ENCODE data around the gene BIN1.
A peak's percentile ranks its signal among the peaks of the same experiment; 100 is the strongest.
"Not testable (repeated sequence)": the region's sequence is repeated elsewhere in the genome, so short reads cannot be mapped to it uniquely, and the experiment has no call there.

BIN1 gene

DNA sequence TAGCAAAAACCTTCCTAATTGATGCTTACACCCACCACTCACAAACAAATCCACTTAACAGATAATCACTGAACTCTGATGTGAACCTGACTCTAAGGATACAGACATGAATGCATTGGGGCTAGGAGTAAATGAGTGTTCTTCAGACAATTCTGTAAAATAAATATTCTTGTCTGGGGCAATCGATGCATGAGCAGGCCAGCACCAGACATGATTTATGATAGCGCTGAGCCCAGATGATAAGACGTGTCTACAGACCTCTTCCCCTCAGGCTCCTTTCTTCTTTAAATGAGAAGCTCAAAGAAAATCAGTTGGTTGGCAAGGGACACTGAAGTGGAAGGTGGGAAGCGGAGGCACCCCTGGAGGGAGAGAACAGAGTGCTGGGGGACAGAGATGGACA is 27.3 kb upstream of the BIN1 start:
- DNase-seq = no peak

DNA sequence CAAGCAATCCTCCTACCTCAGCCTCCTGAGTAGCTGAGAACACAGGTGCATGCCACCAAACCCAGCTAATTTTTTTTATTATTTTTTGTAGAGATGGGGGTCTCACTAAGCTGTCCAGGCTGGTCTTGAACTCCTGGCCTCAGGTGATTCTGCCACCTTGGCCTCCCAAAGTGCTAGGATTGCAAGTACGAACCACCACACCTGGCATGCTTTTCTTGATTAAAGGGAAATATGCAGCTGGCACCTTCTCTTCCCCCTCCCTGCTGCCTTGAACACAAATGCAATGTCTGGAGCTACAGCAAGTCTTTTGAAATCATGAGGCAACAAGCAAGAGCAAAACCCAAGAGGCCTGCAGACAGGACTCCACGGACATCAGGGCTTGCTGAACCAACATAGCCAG is 26.8 kb upstream of the BIN1 start:
- DNase-seq = no peak

DNA sequence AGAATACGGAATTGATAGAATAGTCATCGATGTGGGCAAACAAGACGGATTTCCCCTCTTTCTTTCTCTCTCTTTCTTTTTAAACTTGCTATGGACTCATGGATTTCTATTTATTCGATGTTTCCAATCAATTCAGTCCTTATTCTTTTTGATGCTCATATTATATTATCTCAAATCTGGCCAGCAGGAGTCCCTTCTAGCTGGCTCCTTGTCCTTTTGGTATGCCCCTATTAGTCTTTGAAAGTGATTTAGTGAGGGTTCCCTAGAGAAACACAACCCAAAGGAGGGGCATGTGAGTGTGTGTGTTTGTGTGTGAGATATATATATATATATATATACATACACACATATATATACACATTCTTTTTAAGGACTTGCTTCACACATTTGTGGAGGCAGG is 23.5 kb upstream of the BIN1 start:
- no peak for DNase-seq

DNA sequence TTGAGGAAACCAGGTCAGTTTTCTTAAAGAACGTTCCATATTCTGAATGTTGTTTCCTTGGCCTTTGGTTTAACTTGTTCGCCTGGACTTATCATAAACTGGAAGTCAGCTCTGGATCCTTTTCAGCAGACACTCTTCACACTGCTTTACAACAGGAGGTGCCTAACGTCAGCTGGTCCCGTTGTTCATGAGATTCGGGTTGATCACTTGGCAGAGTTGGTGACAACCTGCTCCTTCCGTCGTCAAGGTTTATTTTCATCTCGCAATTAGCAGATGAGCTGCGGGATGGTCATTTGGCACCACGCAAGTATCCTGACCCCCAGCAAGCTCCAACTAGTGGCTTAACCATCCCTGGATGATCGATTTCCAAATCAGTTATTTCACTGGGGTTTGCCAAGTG is 23.0 kb upstream of the BIN1 start:
- DNase-seq = no peak

DNA sequence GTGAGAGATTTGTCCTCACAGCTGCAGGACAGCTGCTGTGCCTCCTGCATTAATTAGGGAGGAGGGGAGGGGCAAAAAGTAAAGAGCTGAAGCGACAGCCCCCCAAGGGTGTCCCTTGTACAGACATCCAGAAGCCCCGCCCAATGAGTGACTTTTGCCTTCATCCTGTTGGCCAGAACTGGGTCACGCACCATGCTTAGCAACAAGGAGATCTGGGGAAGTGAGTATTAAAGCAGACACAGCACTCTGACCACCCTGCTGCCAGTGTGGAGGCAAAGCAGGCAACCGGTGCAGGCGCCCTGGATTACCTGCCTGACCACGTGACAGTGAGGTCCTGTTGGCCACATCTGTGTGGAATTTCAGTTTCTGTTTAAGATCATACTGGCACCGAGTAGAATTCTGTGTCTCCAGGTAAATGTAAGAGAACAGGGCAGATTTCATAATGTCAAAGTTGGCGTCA is 21.5 kb upstream of the BIN1 start:
- DNase-seq = no peak

DNA sequence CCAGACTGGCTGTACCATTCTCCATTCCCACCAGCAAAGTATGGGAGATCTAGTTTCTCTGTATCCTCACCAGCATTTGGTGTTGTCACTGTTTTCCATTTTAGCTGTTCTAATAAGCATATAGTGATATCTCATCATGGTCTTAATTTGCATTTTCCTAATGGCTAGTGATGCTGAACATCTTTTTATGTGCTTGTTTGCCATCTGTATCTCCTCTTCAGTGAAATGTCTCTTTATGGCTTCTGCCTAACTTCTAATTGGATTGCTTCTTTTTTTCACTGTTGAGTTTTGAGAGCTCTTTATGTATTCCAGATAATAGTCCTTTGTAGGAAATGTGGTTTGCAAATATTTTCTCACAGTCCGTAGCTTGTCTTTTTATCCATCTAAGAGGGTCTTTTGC is 18.9 kb upstream of the BIN1 start:
- no peak for DNase-seq

DNA sequence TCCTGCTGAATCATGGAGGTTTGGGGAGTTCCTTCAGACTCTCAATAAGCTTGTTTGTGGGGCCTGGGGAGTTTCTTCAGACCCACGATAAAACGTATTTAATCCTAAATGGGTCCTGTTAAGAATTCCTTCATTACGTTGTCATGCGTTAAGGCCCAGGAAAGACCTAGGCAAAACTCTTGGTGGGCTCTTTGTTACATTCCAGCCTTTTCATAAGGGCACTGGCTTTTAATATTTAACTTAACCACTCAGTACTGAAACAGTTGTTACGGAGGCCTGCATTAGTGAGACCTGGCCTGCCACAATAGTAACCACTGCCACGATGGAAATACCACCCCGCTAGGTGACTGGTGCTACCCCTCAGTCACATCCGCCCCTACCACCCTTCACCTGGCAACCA is 17.5 kb upstream of the BIN1 start:
- no peak for DNase-seq

DNA sequence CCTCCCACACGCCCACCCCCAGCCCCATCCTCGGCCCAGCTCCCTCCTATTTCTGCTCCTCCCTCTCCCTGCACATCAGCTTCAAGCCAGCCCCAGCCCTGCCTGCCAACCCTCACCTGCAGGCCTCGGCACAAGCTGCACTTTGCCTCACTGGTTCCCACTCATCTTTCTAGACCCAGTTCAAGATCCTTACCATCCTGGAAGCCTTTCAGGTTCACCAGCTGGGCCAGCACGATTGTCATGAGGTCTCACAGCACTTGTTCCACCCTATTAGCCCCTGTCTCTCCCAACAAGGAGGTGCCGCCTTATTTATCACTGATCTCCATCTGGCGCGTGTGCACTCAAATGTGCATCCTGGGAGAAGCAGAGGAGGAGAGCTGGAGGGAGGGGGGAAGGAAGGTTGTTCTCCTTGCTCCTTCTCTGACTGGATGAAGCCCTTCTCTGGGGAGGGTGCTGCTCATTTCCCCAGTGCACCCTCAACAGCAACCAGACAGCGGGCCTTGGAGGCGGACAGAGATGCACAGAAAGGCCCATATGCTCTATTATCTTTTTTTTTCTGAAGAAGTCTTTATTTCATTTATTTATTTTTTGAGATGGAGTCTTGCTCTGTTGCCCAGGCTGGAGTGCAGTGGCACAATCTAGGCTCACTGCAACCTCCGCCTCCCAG is 15.5 kb upstream of the BIN1 start:
- DNase-seq = peak; percentile 18

DNA sequence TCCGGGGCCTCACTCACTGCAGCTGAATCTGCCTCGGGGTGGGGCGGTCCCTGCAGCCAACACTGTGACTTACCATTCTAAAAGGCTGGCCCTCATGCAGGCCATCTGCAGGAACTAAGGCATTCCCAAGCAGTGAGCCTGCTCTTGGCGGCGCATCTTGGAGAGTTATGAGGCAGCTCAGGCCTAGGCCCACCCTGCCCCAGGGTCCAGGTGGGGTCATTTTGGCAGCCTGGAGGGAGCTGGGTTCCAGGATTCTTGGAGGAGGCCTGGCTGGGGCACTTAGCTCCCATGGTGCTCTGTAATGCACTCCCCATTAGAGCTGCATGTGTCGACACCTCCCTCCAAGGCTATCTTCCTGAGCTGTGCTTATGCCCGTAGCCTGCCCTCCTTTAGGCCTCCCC is 14.8 kb upstream of the BIN1 start:
- no peak for DNase-seq

DNA sequence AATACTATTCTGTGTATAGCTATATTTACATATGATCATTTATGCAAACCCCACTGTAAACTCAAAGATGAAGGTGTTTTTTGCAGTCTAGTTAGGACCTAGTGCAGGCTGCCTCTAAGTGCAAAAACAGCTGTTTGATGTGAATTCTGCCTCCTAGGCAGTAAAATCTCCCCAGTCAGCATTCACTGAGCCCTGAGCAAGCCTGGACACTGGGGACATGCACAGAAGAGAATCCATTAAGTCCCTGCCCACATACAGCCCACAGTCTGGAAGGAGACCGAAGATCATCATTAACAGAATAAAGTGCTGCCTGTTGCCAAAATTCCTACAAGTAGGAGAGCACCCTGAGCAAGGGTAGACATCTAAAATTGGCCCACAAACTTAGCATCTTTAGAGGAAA is 14.4 kb upstream of the BIN1 start:
- no peak for DNase-seq

DNA sequence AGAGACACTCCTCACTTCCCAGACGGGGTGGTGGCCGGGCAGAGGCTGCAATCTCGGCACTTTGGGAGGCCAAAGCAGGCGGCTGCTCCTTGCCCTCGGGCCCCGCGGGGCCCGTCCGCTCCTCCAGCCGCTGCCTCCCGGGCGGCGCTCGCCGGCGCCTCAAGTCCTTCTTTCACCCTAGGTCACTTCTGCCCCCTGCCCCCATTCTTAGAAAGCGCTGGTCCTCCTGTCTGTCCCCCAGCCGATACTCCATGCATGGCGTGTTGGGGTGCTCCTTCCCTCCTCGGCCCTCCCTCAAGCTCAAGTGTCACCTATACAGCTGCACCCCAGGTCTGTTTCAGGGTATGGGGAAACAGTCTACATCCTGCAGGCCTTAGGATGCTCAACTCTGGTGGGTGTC is 13.5 kb upstream of the BIN1 start:
- DNase-seq = not testable (repeated sequence)

DNA sequence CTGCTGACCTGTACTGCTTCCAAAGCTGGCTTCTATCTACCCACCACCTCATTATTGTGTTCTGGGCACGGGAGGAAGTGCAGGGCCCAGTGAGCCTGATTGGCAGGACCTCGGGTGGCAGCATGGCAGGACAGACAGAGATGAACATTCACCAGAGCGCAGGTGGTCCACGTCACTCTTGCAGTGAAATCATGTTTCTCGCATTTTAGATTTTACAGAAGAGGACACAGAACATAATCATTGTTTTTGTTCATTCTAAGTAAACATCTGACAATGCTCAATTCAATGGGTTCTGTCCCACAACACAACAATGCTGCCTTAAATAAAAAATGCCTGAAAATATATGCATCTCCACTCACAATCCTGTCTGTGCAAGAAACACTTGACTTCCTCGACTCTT is 11.5 kb upstream of the BIN1 start:
- DNase-seq = no peak

DNA sequence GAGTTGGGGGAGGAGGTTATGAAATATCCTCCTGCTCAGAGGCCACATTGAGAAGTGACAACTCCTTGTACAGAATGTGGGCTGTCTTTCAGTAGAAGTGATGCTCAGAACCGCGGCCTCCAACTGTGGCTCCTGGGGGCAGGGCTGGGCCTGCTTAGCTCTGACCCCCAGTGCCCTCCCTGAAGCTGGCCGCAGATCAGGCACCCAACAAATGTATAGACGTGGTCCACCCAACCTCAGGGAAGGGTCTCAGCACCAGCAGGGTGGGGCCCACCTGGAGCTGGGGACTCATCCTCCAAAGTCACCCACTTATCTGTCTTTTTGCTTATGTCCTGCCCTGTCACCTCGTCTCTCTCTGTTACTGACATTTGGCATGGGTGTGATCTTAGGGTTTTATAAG is 11.1 kb upstream of the BIN1 start:
- no peak for DNase-seq

DNA sequence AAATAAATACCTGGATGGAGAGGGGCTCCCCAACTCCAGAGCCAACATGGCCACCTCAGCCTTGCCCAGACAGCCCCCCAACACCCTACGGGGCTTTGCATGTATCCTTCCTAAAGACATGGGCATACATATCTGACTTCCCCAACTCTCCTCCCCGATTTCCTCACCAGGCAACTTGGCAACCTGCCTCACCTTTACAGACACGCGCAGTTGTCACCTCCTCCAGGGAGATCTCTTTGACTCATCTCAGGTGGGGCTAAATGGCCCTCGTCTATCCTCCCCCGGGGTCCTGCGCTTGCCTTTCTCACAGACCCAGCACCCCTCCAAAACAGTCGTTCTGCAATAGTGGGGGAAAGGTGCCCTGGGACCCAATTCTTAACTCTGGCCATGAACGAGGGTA is 10.6 kb upstream of the BIN1 start:
- no peak for DNase-seq

DNA sequence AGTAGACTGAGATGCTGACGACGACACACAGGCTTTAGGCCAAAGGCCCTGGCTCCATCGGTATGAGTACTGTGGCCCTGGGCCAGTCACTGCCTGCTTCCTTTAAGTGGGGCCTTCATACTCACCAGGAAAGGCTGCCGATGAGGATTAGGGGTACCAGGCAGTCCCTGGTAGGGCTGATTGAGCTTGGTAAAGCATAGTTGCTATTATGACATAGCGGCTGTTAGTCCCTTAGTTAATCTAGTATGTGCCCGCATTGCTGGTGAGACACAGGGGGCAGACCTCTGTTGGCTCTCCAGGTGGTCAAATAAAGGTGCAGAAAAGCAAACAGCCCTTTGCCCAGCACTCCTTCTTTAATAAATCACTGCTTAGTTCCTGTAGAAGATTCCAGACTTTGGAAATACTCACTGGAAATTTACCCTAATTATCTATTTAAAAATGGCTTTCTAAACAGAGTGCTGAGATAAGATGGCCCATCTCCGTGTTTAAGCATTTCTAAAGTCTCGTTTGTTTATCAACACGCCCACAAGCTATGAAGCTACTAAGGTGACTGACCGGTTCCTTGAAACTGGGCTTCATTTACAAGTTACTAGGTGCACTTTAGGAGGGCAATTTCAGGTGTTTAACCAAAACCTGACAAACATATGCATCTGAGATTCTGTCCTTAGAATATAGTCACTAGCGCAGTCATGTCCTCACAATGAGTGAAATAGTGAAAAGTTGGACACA is 8.7 kb upstream of the BIN1 start:
- no peak for DNase-seq

DNA sequence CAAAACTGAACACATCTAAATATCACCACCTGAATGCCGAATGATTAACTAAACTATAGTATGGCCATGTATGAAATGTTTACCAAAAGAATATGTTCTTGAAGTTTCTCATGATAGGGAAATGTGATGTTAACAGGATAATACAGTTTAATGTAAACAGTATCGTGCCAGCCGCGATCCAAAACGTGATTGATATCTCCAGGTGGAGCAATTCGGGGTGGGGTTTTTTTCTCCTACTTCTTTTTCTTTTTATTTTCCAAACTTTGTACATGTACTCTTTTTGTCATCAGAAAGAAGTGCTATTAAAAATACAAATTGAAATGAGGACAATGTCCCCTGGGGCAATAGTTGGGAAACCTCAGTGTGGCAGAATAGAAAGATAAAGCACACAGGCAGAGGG is 4.0 kb upstream of the BIN1 start:
- DNase-seq = no peak

DNA sequence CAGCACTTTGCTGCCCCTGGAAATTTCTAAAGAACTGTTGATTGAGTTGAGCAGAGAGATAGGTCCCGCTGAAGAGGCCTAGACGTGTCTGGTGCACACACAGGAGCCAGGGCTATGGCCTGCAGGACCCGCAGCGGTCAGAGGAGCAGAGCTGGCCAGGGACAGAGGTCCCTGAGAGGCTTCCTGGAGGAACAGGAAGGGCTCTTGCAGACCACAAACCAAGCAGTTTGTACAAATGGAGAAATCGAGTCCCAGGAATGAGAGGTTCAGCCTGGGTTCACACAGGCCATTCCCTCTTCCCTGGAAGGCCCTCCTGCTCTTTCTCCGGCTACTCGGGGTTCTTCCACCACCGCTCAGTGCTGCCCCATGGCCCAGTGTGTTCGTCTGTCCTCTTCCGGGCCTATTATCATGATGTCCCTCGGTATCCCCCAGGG is 1.2 kb upstream of the BIN1 start:
- DNase-seq = no peak

DNA sequence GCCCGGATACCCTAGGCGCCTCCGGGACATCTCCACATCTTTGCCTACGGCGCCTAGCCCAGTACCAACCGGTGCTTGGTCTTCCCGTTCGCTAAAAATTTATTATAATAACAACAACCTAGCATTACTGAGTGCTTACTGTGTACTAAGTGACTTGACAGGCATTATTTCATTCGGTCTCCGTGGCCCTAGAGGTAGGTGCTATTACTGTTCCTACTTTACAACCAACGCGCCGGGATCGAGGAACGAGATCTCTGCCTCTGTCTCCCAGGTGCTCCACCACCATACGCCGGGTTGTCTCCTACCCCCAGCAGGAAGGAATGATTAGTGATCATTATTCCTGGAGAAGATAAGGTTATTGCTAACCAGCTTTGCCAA is 657 bp upstream of the BIN1 start:
- DNase-seq = peak; percentile 56

DNA sequence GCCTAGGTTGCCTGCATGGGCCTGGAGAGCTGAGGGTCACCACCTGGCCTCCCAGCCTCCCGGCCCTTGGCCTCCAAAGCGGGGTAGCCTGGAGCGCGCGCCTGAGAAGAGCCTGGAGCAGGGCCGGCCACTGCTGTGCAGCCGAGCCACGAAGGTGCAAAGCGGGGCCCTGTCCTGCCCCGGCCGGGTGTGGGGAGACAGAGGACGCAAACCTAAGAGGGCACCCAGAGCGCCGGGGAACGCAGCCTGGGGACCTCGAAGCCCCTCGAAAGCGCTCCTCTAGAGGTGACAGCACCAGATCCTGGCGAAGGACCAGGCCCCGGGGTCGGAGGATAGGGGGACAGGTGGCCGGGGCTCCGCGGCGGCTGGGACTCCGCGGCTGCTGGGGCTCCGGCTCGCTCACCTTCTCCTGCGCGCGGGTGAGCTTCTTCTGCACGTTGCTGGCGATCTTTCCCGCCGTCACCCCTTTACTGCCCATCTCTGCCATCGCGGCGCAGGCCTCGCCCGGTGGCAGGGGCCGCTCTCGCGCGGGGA is 430 bp downstream of the BIN1 start:
- DNase-seq = no peak

DNA sequence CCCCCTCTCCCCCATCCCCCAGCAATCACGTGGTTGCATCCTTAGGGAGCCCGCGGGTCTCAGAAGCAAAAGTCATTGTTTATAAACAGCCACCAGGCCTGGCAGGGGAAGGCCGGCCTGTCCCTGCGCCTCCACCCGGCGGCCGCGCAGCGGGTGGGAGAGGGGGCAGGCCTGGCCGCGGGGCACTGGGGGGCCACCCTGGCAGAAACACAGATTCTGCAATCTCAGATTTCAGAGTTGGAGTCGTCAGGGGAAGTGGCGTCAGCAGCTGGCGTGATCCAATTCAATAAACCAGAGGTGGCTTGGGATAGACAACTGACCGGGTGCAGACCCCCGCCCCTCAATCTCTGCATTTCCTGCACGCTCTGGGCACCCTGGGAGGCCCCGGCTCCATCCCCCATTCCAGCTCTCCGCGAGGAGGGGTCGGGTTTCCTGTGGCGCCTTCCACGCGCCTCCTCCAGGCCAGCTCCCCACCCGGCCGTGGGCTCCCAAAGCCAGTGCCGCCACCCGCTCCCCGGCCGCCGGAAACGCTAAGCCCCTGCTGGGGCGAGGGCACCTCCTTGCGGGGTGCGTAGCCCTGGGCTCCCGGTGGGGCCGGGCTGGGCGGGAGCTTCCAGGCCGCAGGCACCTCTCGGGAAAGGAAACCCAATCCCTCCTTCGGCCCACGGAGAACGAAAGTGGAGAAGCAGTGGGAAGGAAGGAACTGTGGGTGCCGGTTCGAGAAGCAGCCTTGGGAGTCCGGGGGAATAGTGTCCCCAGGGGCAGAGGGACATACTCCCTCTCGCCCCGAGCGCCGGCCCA is 1.1 kb downstream of the BIN1 start:
- DNase-seq = no peak

DNA sequence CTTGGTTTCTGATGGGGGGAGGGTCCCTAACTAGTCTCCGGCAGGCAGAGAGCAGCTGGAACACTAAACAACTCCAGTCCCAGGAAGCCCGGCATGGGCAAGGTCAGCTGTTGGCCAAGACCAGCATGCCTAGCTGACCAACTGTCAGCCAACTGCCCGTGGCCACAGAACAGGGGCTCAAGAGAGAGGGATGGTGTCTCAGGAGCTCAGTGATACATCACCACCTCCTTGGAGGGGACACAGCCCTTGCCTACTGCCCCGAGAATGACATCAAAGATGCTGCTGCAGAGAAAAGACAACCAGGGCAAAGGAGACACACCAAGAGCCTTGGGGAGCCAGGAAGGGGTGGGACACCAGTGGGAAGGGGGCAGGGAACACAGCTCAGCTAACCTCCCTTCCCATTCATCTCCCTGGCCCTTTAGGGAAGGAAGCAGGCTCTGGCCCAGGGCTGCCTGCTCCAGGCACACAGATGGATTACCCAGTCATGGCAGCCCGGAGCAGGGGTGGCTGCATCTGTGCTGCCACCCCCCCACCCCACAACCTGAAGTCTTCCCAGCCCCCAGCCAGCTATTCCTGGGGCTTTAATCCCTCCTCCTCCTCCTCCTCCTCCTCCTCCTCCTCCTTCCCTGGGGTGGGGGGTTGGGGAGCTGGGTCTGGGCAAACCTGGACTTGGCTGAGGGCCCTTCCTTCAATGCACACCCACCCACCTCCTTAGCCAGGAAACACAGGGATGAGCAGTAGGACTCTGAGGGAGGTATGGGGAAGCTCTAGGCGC is 1.9 kb downstream of the BIN1 start:
- no peak for DNase-seq

DNA sequence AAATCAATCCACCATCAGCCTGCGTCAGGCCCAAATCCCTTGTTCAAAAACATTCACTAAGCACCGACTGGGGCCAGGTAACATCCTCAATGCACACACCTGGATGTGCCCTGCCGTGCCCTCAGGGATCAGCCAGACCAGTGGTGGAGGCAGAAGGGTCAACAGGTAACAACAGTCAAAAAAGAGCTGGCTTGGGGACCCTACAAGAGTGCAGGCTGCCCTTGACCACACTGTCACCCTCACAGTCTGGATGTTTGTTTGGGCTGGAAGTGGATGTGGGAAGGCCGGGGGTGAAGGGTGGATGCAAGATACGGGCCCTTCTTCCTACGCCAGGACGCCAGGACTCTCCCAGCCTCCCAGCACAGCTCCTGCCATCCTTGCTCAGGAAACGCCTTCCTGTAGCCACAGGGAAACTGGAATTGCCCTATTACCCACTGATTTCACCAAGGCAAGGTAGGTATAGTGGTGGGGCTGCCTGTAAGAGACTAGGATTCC is 2.7 kb downstream of the BIN1 start:
- no peak for DNase-seq

Data from NCI-H1694 treated with DMSO at 0.1 percent for 48 hours (cell line).